Measurements from ENCODE around the gene SPATA13. TPM values are rescaled to one million over a fixed set of nuclear protein-coding genes. Genes with fewer than 3 reads are reported as not detected.
A peak's percentile ranks its signal among the peaks of the same experiment; 100 is the strongest.

SPATA13 gene
- total and polyA plus RNA-seq, 2 experiments from 2014 or later, result 2.4 to 4.6 TPM

- no peaks in the 10 kb centered on the region for H3K36me3 ChIP-seq (ENCODE audit: low read depth)
- H4K20me1 ChIP-seq (ENCODE audit: insufficient read depth), result no peaks in the 10 kb centered on the region
- no peaks in the 10 kb centered on the region for H3K9me2 ChIP-seq (ENCODE audit: insufficient read depth)
- H3K9ac ChIP-seq, result peak overlapping the region; percentile 79; the same call in 1 of the 2 replicates
- H3K4me3 ChIP-seq, result peak overlapping the region; percentile 81
- H3K79me2 ChIP-seq (ENCODE audit: insufficient read depth), result peaks cover 22% of the 10 kb centered on the region
- TF ChIP-seq EZH2 (IDR thresholded peaks at IDR 0.05; ENCODE audit: insufficient read depth, poor library complexity, severe bottlenecking) (no peak), EZH2phosphoT487 (IDR thresholded peaks at IDR 0.05; ENCODE audit: insufficient read depth, low read depth) (no peak)
- H3K4me1 ChIP-seq (ENCODE audit: insufficient read depth), result peaks cover 24% of the 10 kb centered on the region
- no peaks in the 10 kb centered on the region for H3K9me3 ChIP-seq (ENCODE audit: low read depth)
- H2AFZ ChIP-seq, result no peak overlapping the region
- peaks cover 25% of the 10 kb centered on the region for H3F3A ChIP-seq (ENCODE audit: insufficient read depth)
- DNase-seq, result no peak
- no peaks in the 10 kb centered on the region for H3K27me3 ChIP-seq (replicated peaks; ENCODE audit: insufficient read depth)
- 57 to 59% methylated on average over 12 of the region's 12 CpGs for WGBS, 2 experiments (ENCODE audit: low coverage in 1 of 2, low lambda C conversion rate in 2 of 2, missing lambda C conversion rate in 2 of 2)
- no peak overlapping the region for H3K27ac ChIP-seq
- H3K4me2 ChIP-seq (ENCODE audit: unreplicated experiment), result peak overlapping the region; percentile 90
- in situ Hi-C loops (cut with MboI), result no loop called here
Observed at GRCh38 chr13:24161980-24162525, 1.5 kb downstream of the SPATA13 start.

- no peak for DNase-seq
- TF ChIP-seq EZH2phosphoT487 (IDR thresholded peaks at IDR 0.05; ENCODE audit: insufficient read depth, low read depth), result no peak
- TF ChIP-seq EZH2 (IDR thresholded peaks at IDR 0.05; ENCODE audit: insufficient read depth, poor library complexity, severe bottlenecking), result no peak
- H3K79me2 ChIP-seq (ENCODE audit: insufficient read depth), result peaks cover 22% of the 10 kb centered on the region
- peaks cover 30% of the 10 kb centered on the region for H3F3A ChIP-seq (ENCODE audit: insufficient read depth)
- H3K4me2 ChIP-seq (ENCODE audit: unreplicated experiment), result no peak overlapping the region
- H3K36me3 ChIP-seq (ENCODE audit: low read depth), result no peaks in the 10 kb centered on the region
- H4K20me1 ChIP-seq (ENCODE audit: insufficient read depth), result no peaks in the 10 kb centered on the region
- H3K27ac ChIP-seq, result no peak overlapping the region
- H3K4me1 ChIP-seq (ENCODE audit: insufficient read depth), result peaks cover 30% of the 10 kb centered on the region
- H3K9ac ChIP-seq, result no peak overlapping the region
- H2AFZ ChIP-seq, result no peak overlapping the region
- WGBS, 2 experiments (ENCODE audit: low coverage in 1 of 2, low lambda C conversion rate in 2 of 2, missing lambda C conversion rate in 2 of 2), result 86 to 88% methylated on average over 3 of the region's 3 CpGs
- H3K4me3 ChIP-seq, result no peak overlapping the region
- H3K9me2 ChIP-seq (ENCODE audit: insufficient read depth), result no peaks in the 10 kb centered on the region
- no peaks in the 10 kb centered on the region for H3K9me3 ChIP-seq (ENCODE audit: low read depth)
- in situ Hi-C loops (cut with MboI), result no loop called here
- no peaks in the 10 kb centered on the region for H3K27me3 ChIP-seq (replicated peaks; ENCODE audit: insufficient read depth)
Observed at GRCh38 chr13:24162604-24163003, 2.1 kb downstream of the SPATA13 start.

GRCh38 chr13:24165746-24166145 is 5.2 kb downstream of the SPATA13 start:
- H3K9ac ChIP-seq, result peak overlapping the region; percentile 23; the same call in 1 of the 2 replicates
- 8 to 12% methylated on average over 4 of the region's 4 CpGs for WGBS, 2 experiments (ENCODE audit: low coverage in 1 of 2, low lambda C conversion rate in 2 of 2, missing lambda C conversion rate in 2 of 2)
- DNase-seq, result peak; percentile 86
- 0 out of 2 replicates have a peak overlapping the region, but pooled peaks have one; percentile 12 for H3K4me3 ChIP-seq
- no peaks in the 10 kb centered on the region for H3K27me3 ChIP-seq (replicated peaks; ENCODE audit: insufficient read depth)
- no peaks in the 10 kb centered on the region for H3K9me2 ChIP-seq (ENCODE audit: insufficient read depth)
- H4K20me1 ChIP-seq (ENCODE audit: insufficient read depth), result no peaks in the 10 kb centered on the region
- H3K9me3 ChIP-seq (ENCODE audit: low read depth), result no peaks in the 10 kb centered on the region
- H3K4me2 ChIP-seq (ENCODE audit: unreplicated experiment), result peak overlapping the region; percentile 19
- peaks cover 22% of the 10 kb centered on the region for H3K79me2 ChIP-seq (ENCODE audit: insufficient read depth)
- no peaks in the 10 kb centered on the region for H3K36me3 ChIP-seq (ENCODE audit: low read depth)
- peak overlapping the region; percentile 71 for H3K27ac ChIP-seq
- peaks cover 43% of the 10 kb centered on the region for H3K4me1 ChIP-seq (ENCODE audit: insufficient read depth)
- H3F3A ChIP-seq (ENCODE audit: insufficient read depth), result peaks cover 43% of the 10 kb centered on the region
- 0 out of 2 replicates have a peak overlapping the region, but pooled peaks have one; percentile 3 for H2AFZ ChIP-seq
- in situ Hi-C loops (cut with MboI), result no loop called here
- TF ChIP-seq EZH2 (IDR thresholded peaks at IDR 0.05; ENCODE audit: insufficient read depth, poor library complexity, severe bottlenecking) (no peak), EZH2phosphoT487 (IDR thresholded peaks at IDR 0.05; ENCODE audit: insufficient read depth, low read depth) (no peak)

GRCh38 chr13:24166561-24166960 is 6.0 kb downstream of the SPATA13 start:
- in situ Hi-C loops (cut with MboI), result no loop called here
- 68 to 86% methylated on average over 2 of the region's 2 CpGs for WGBS, 2 experiments (ENCODE audit: low coverage in 1 of 2, low lambda C conversion rate in 2 of 2, missing lambda C conversion rate in 2 of 2)
- no peak for DNase-seq

More at GRCh38 chr13:24166561-24166960, 6.0 kb downstream of the SPATA13 start:
- H3K27ac ChIP-seq, result peak overlapping the region; percentile 71
- H3K9me2 ChIP-seq (ENCODE audit: insufficient read depth), result no peaks in the 10 kb centered on the region
- TF ChIP-seq EZH2phosphoT487 (IDR thresholded peaks at IDR 0.05; ENCODE audit: insufficient read depth, low read depth), result no peak
- no peaks in the 10 kb centered on the region for H3K9me3 ChIP-seq (ENCODE audit: low read depth)
- H3K9ac ChIP-seq, result no peak overlapping the region
- peaks cover 14% of the 10 kb centered on the region for H3K79me2 ChIP-seq (ENCODE audit: insufficient read depth)
- peaks cover 43% of the 10 kb centered on the region for H3K4me1 ChIP-seq (ENCODE audit: insufficient read depth)
- no peak overlapping the region for H3K4me2 ChIP-seq (ENCODE audit: unreplicated experiment)
- H3K27me3 ChIP-seq (replicated peaks; ENCODE audit: insufficient read depth), result no peaks in the 10 kb centered on the region
- H4K20me1 ChIP-seq (ENCODE audit: insufficient read depth), result no peaks in the 10 kb centered on the region
- peaks cover 43% of the 10 kb centered on the region for H3F3A ChIP-seq (ENCODE audit: insufficient read depth)
- no peak overlapping the region for H3K4me3 ChIP-seq
- no peak overlapping the region for H2AFZ ChIP-seq
- H3K36me3 ChIP-seq (ENCODE audit: low read depth), result no peaks in the 10 kb centered on the region

Measured in GM23248 (cell line).